VCaP (cell line): ENCODE results near the gene NATD1.

Experiments
- H3K27ac ChIP-seq: fragments of 450-650 bp; 2 replicates; pipeline ENCODE4 v1.5.1; 2017
- CTCF ChIP-seq: fragments of 450-650 bp; conservative IDR thresholded peaks from 2 replicates; pipeline ENCODE4 v1.5.1; 2017; ENCODE audit warnings: mild to moderate bottlenecking, moderate library complexity

Gene NATD1

GRCh38 chr17:21277332-21277731, 24.1 kb upstream of the NATD1 start:
- no peak overlapping the region for H3K27ac ChIP-seq
- TF ChIP-seq CTCF: no peak

- TF ChIP-seq CTCF: no peak
- H3K27ac ChIP-seq: peak overlapping the region; percentile 75; the same call in 1 of the 2 replicates
Observed at GRCh38 chr17:21276264-21276588, 23.0 kb upstream of the NATD1 start.

- TF ChIP-seq CTCF: no peak
- H3K27ac ChIP-seq: peak overlapping the region; percentile 75; the same call in 1 of the 2 replicates
Observed at GRCh38 chr17:21275579-21276263, 22.5 kb upstream of the NATD1 start.

- TF ChIP-seq CTCF: no peak
- H3K27ac ChIP-seq: peak overlapping the region; percentile 75; the same call in 1 of the 2 replicates
Observed at GRCh38 chr17:21275047-21275578, 21.9 kb upstream of the NATD1 start.

GRCh38 chr17:21272881-21273792, 19.9 kb upstream of the NATD1 start:
- no peak overlapping the region for H3K27ac ChIP-seq
- no peak for TF ChIP-seq CTCF

GRCh38 chr17:21272250-21272649, 19.0 kb upstream of the NATD1 start:
- TF ChIP-seq CTCF: no peak
- no peak overlapping the region for H3K27ac ChIP-seq

- no peak overlapping the region for H3K27ac ChIP-seq
- no peak for TF ChIP-seq CTCF
Observed at GRCh38 chr17:21271454-21272183, 18.4 kb upstream of the NATD1 start.
